Measurements from ENCODE around the gene ABLIM1. TPM values are rescaled to one million over a fixed set of nuclear protein-coding genes. Genes with fewer than 3 reads are reported as not detected.
A peak's percentile ranks its signal among the peaks of the same experiment; 100 is the strongest.

Gene ABLIM1
- total RNA-seq, 1 experiment from 2014 or later: 274 TPM

DNA sequence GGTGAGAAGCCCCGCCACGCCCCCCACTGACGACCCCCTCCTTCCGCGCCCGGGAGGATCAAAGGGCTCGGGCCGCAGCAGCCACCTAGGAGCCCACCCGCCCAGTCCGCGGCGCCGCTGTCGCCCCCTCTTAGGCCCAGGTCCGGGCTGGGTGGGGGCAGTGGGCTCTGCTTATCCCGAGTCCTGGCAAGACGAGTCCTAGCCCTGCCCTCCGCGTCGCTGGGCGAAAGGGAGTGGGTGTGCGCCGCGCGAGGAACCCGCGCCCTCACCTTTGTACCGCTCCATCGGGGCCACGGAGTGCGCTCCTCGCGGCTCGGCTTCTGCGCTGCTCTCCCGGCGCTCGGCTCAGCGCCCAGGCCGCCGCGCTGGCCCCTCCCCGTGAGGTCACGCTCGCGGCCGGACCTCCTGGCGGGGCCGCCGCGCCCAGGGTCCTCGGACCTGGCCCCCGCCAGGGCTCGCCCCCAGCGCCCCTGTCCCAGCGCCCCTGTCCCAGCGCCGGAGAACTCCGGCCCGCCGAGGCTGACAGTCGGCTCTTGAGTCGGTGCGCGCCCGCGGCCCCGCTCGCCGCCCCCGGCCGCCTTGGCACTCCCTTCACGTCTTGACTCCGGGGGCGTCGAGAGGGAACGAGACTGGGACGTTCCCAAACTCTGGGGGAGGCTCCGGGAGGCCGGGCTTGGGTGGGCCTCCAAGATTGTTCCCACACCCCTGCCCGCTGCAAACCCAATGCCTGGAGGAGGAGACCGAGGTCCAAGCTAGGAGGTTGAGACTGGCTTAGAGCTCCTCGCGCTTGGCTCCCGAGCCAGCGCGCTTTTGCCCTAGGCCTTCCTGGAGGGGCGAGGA is 253.7 kb downstream of the ABLIM1 start, which contains the start of gene AFAP1L2:
Gene AFAP1L2 (minus strand): TSS at position 332 of the 840 bp plus-strand sequence. CDS start 47 bp downstream, at position 285.
- in situ Hi-C loops (cut with HindIII; ENCODE audit: low pct_unique_long_range_greater_than_20kb, low sequenced_read_pairs): no loop called here
- no peaks in the 10 kb centered on the region for H3K27me3 ChIP-seq (ENCODE audit: control insufficient read depth, insufficient read depth, low read length)

DNA sequence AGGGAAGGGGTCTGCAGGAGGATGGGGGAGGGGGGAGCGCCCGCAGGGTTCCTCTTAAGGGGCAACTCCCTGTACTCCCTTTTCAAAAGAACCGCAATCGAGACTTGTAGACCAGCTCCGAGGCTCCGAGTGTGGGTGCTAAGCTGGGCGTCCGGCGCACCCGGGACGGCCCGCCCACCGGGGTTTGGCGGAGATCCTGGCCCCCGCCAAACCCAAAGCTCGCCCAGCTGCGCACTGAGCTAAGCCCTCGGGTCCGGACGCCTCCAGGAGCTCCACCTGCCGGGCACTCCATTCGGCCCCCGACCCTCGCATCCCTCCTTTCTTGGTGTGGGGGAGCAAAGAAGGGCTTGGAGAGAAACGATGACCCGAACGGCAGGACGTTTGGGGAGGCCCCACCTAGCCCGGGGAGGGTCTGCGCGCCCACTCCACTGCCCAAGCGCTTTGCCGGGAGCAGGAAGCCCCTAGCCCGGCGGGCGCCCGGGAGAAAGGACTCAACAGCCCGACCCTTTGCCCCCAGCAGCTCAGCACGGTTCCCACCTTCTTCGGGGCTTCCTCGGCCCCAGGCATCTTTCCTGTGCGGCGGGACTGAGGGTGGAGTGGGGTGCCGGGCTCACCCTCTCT is 254.4 kb downstream of the ABLIM1 start:
- no peaks in the 10 kb centered on the region for H3K36me3 ChIP-seq (ENCODE audit: control insufficient read depth, insufficient read depth, low read length)
- CTCF ChIA-PET: interaction anchor here (0.6 to 1.4 kb wide), 3 partner anchors 68 to 99 kb away, joined by 3 to 9 read pairs (median 4); no protein-coding TSS in a partner anchor
- intact Hi-C loops (cut with micrococcal nuclease; ENCODE audit: unreplicated experiment) (loop anchor here (5.0 kb wide), 1 partner anchor 96 kb away; no protein-coding TSS in a partner anchor), in situ Hi-C loops (cut with HindIII; ENCODE audit: low pct_unique_long_range_greater_than_20kb, low sequenced_read_pairs) (no loop called here)
- no peaks in the 10 kb centered on the region for H3K9me3 ChIP-seq (ENCODE audit: control insufficient read depth, insufficient read depth, low read depth, low read length)
- POLR2A ChIA-PET: interaction anchor here (0.9 kb wide), 1 partner anchor 97 kb away, joined by 3 read pairs; no protein-coding TSS in a partner anchor
- ATAC-seq: peak; percentile 66
- H3K27me3 ChIP-seq (ENCODE audit: control insufficient read depth, insufficient read depth, low read length): no peaks in the 10 kb centered on the region
- peak overlapping the region; percentile 95 for H3K27ac ChIP-seq (ENCODE audit: low read length)
- no TSS peak for BruUV-seq (replicated peaks)
- TF ChIP-seq, protein P1, sequence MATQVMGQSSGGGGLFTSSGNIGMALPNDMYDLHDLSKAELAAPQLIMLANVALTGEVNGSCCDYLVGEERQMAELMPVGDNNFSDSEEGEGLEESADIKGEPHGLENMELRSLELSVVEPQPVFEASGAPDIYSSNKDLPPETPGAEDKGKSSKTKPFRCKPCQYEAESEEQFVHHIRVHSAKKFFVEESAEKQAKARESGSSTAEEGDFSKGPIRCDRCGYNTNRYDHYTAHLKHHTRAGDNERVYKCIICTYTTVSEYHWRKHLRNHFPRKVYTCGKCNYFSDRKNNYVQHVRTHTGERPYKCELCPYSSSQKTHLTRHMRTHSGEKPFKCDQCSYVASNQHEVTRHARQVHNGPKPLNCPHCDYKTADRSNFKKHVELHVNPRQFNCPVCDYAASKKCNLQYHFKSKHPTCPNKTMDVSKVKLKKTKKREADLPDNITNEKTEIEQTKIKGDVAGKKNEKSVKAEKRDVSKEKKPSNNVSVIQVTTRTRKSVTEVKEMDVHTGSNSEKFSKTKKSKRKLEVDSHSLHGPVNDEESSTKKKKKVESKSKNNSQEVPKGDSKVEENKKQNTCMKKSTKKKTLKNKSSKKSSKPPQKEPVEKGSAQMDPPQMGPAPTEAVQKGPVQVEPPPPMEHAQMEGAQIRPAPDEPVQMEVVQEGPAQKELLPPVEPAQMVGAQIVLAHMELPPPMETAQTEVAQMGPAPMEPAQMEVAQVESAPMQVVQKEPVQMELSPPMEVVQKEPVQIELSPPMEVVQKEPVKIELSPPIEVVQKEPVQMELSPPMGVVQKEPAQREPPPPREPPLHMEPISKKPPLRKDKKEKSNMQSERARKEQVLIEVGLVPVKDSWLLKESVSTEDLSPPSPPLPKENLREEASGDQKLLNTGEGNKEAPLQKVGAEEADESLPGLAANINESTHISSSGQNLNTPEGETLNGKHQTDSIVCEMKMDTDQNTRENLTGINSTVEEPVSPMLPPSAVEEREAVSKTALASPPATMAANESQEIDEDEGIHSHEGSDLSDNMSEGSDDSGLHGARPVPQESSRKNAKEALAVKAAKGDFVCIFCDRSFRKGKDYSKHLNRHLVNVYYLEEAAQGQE (IDR thresholded peaks at IDR 0.05; ENCODE audit: insufficient read depth in 1 of 2, low read depth in 2 of 2, low read length in 1 of 2): no peak
- TF ChIP-seq TCF7L2 (IDR thresholded peaks at IDR 0.05; ENCODE audit: low read depth, low read length): 0 out of 2 replicates have a peak, but pooled peaks have one; percentile 10
- no peak for TF ChIP-seq POLR2AphosphoS5 (IDR thresholded peaks at IDR 0.05; ENCODE audit: low read depth, low read length)
- TF ChIP-seq, protein P2, sequence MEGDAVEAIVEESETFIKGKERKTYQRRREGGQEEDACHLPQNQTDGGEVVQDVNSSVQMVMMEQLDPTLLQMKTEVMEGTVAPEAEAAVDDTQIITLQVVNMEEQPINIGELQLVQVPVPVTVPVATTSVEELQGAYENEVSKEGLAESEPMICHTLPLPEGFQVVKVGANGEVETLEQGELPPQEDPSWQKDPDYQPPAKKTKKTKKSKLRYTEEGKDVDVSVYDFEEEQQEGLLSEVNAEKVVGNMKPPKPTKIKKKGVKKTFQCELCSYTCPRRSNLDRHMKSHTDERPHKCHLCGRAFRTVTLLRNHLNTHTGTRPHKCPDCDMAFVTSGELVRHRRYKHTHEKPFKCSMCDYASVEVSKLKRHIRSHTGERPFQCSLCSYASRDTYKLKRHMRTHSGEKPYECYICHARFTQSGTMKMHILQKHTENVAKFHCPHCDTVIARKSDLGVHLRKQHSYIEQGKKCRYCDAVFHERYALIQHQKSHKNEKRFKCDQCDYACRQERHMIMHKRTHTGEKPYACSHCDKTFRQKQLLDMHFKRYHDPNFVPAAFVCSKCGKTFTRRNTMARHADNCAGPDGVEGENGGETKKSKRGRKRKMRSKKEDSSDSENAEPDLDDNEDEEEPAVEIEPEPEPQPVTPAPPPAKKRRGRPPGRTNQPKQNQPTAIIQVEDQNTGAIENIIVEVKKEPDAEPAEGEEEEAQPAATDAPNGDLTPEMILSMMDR (IDR thresholded peaks at IDR 0.05): peak; percentile 82
- 0 out of 2 replicates have a peak, but pooled peaks have one; percentile 79 for TF ChIP-seq SIN3A (IDR thresholded peaks at IDR 0.05; ENCODE audit: borderline replicate concordance, insufficient read depth, low read depth, low read length)
- peaks cover 62% of the 10 kb centered on the region for H3K4me1 ChIP-seq (ENCODE audit: control insufficient read depth, insufficient read depth, low read length)
- peak overlapping the region; percentile 77 to 92 for H3K4me3 ChIP-seq (ENCODE audit: low read depth in 2 of 2, low read length in 2 of 2)
- no peak for DNase-seq (ENCODE audit: low read depth, low spot score)

More for the DNA sequence above, 253.7 kb downstream of the ABLIM1 start, which contains the start of gene AFAP1L2:
- H3K9me3 ChIP-seq (ENCODE audit: control insufficient read depth, insufficient read depth, low read depth, low read length): no peaks in the 10 kb centered on the region
- intact Hi-C loops (cut with micrococcal nuclease; ENCODE audit: unreplicated experiment): loop anchor here (5.0 kb wide), 1 partner anchor 97 kb away; no protein-coding TSS in a partner anchor
- peaks cover 62% of the 10 kb centered on the region for H3K4me1 ChIP-seq (ENCODE audit: control insufficient read depth, insufficient read depth, low read length)
- POLR2A ChIA-PET: interaction anchor here (0.9 kb wide), 1 partner anchor 97 kb away, joined by 3 read pairs; no protein-coding TSS in a partner anchor
- CTCF ChIA-PET: no interaction called here
- BruUV-seq (replicated peaks): no TSS peak
- no peaks in the 10 kb centered on the region for H3K36me3 ChIP-seq (ENCODE audit: control insufficient read depth, insufficient read depth, low read length)
- H3K4me3 ChIP-seq (ENCODE audit: low read depth in 2 of 2, low read length in 2 of 2): peak within 1 kb of the TSS; percentile 77 to 92
- peak within 1 kb of the TSS; percentile 95 for H3K27ac ChIP-seq (ENCODE audit: low read length)
- DNase-seq (ENCODE audit: low read depth, low spot score) (no peak), ATAC-seq (peak; percentile 83)
- TF ChIP-seq TCF7L2 (IDR thresholded peaks at IDR 0.05; ENCODE audit: low read depth, low read length): peak; percentile 66
- peak; percentile 74; the same call in 1 of the 2 replicates for TF ChIP-seq POLR2AphosphoS5 (IDR thresholded peaks at IDR 0.05; ENCODE audit: low read depth, low read length)
- TF ChIP-seq, protein P2 (IDR thresholded peaks at IDR 0.05): no peak
- TF ChIP-seq, protein P1 (IDR thresholded peaks at IDR 0.05; ENCODE audit: insufficient read depth in 1 of 2, low read depth in 2 of 2, low read length in 1 of 2): no peak
- TF ChIP-seq SIN3A (IDR thresholded peaks at IDR 0.05; ENCODE audit: borderline replicate concordance, insufficient read depth, low read depth, low read length): peak; percentile 87; the same call in 1 of the 2 replicates

Measured in Panc1 (cell line).